Heart left ventricle (tissue), 16 donors: Measurements from ENCODE around the gene FAM83E. TPM values are rescaled to one million over a fixed set of nuclear protein-coding genes. Genes with fewer than 3 reads are reported as not detected.

Experiments used
- ATAC-seq, 4 donors: fragments of 200-7000 bp; cut with Tn5 transposase; one replicate each; pipeline ENCODE4 v1.9.1; 2020 to 2022; ENCODE audit warnings: moderate library complexity in 4 of 4, mild to moderate bottlenecking in 3 of 4, moderate number of reproducible peaks in 1 of 4
- DNase-seq, 5 donors: peaks; one replicate each; pipeline ENCODE4 v3.0.0-alpha.2; 2020
- H3K27ac ChIP-seq, 12 donors: fragments of 200-600 bp; sonication (generic) in 4 of 12; one replicate each; pipeline versions ENCODE4 v1.5.0 to v1.8.0; 2016 to 2022; ENCODE audit warnings: mild to moderate bottlenecking in 2 of 12
- H3K27me3 ChIP-seq, 9 donors: fragments of 200-600 bp; sonication (generic) in 2 of 9; one replicate each; pipeline versions ENCODE4 v1.5.1 to v1.8.0; 2016 to 2022; ENCODE audit warnings: mild to moderate bottlenecking in 3 of 9
- H3K36me3 ChIP-seq, 9 donors: fragments of 200-600 bp; sonication (generic) in 2 of 9; one replicate each; pipeline versions ENCODE4 v1.5.0 to v1.8.0; 2018 to 2022; ENCODE audit warnings: mild to moderate bottlenecking in 2 of 9
- H3K4me1 ChIP-seq, 12 donors: fragments of 200-600 bp; sonication (generic) in 4 of 12; one replicate each; pipeline versions ENCODE4 v1.5.0 to v1.8.0; 2016 to 2022; ENCODE audit warnings: mild to moderate bottlenecking in 3 of 12
- H3K4me3 ChIP-seq, 12 donors: fragments of 200-600 bp; sonication (generic) in 4 of 12; one replicate each; pipeline versions ENCODE4 v1.5.0 to v1.8.0; 2017 to 2022; ENCODE audit warnings: mild to moderate bottlenecking in 9 of 12, moderate library complexity in 4 of 12
- H3K9me3 ChIP-seq, 12 donors: fragments of 200-600 bp; sonication (generic) in 4 of 12; one replicate each; pipeline versions ENCODE4 v1.5.0 to v1.8.0; 2016 to 2022; ENCODE audit warnings: mild to moderate bottlenecking in 1 of 12
- CTCF ChIP-seq, 12 donors: fragments of 200-600 bp; sonication (generic) in 4 of 12; IDR thresholded peaks; one replicate each; pipeline versions ENCODE4 v1.5.0 to v1.8.0; 2018 to 2022; ENCODE audit warnings: antibody characterized with exemption in 12 of 12, mild to moderate bottlenecking in 5 of 12
- POLR2A ChIP-seq, 2 donors: fragments of 450-650 bp; IDR thresholded peaks; one replicate each; pipeline ENCODE4 v1.6.1; 2017; ENCODE audit warnings: antibody characterized with exemption in 2 of 2, mild to moderate bottlenecking in 2 of 2, moderate library complexity in 2 of 2
- WGBS, 4 donors: extraction: QIAGEN DNeasy Blood & Tissue Kit in 2 of 4; methylation state at CpG; one replicate each; pipeline versions ENCODE4 v1.1.5 to v1.1.7; 2013 to 2018; 5-methylcytosine and 5-hydroxymethylcytosine counted together
- intact Hi-C, 10 donors: fragments of 100-400 bp; cut with DNase I; formaldehyde crosslinking; loops; one replicate each; pipeline versions ENCODE4 v1.11.1 to v1.14.2; 2022
- polyA plus RNA-seq, 2 donors: library from polyadenylated mRNA; stranded (reverse); fragments of 200-250 nt; gene quantifications; one replicate each; pipeline ENCODE4 v1.2.3, GENCODE V29; 2013
- total RNA-seq, 9 donors: library from RNA; depleted of rRNA in 2 of 9; stranded (reverse); fragments of >200 nt in 2 of 9; fragmentation: NEBNext Ultra II Directional in 3 of 9; extraction: Animal tissue kit (Norgen Biotek cat#: 25700) in 3 of 9; gene quantifications; one replicate each; pipeline versions ENCODE4 v1.1.0 to v1.2.4, GENCODE V29; 2016 to 2023
- donor health status: ischemic (EF 13 %, LVEDD 7.1; RV severe dilation, severe dysfunction).
- donor health status: healthy with polysubstance abuse.
- donor health status: DM: no; HTN: yes; CAD: no.
- donor health status: DM: no; HTN: no; CAD: no.
- donor health status: ischemic (EF 25% LVEDD 6.9; RV normal size, moderate dysfunction).
- donor health status: ischemic (EF 25% LVEDD 5.7; RV mildly dilated, moderate dysfunction).
- donor health status: healthy.
- donor health status: DM: yes; HTN: yes; CAD: no.
- donor health status: ischemic (EF 35%, LVEDD 5.7; RV mildly dilated, moderate dysfunction).
- donor health status: nonischemic (EF 11% LVEDD 7.7; RV severe dilation, severe dysfunction).
- donor health status: DM: yes; HTN: yes; CAD: no.
- donor health status: PGD.
- donor health status: ischemic (EF 29% LVEDD 5.4; RV normal size, mild dysfunction).
- donor health status: nonischemic (EF 23%, LVEDD 6.1; RV moderate dilation, normal function).

The FAM83E gene
- total and polyA plus RNA-seq, 11 donors: 0.14 TPM; not detected in 10

- ATAC-seq (no peak), DNase-seq (peak in 1 of 5 donors; percentile 41)
- H3K27ac ChIP-seq: no peak overlapping the region
- H3K36me3 ChIP-seq: peaks cover 0 to 34% (median 13%) of the 10 kb centered on the region in 9 donors
- intact Hi-C loops: loop anchor here in 2 of 10 donors (5.0 to 10.0 kb wide), 2 partner anchors 879 to 1019 kb away; partner anchors contain the start of genes NOP53 (in 1 of the 2), RRAS (in 1 of the 2) and SCAF1 (in 1 of the 2)
- H3K9me3 ChIP-seq: no peaks in the 10 kb centered on the region
- H3K4me3 ChIP-seq: no peak overlapping the region
- 90 to 94% (median 92%) methylated on average over 17 to 30 of the region's 30 CpGs for WGBS, 4 donors
- H3K4me1 ChIP-seq: peaks cover 3 to 51% (median 33%) of the 10 kb centered on the region in 12 donors
- no peaks in the 10 kb centered on the region for H3K27me3 ChIP-seq
- TF ChIP-seq POLR2A (IDR thresholded peaks at IDR 0.05): no peak
- TF ChIP-seq CTCF (IDR thresholded peaks at IDR 0.05): no peak
Measured at GRCh38 chr19:48625891-48626327, 11.0 kb upstream of the FAM83E start.

- TF ChIP-seq CTCF (IDR thresholded peaks at IDR 0.05): no peak
- no peak for TF ChIP-seq POLR2A (IDR thresholded peaks at IDR 0.05)
- Histone ChIP-seq H3K4me3 (peak overlapping the region in 9 of 12 donors; percentile 44 to 64 (median 56)), H3K27ac (peak overlapping the region in 6 of 12 donors; percentile 14 to 83 (median 68)), H3K27me3 (no peaks in the 10 kb centered on the region), H3K36me3 (peaks cover 0 to 28% (median 16%) of the 10 kb centered on the region in 9 donors), H3K9me3 (no peaks in the 10 kb centered on the region), H3K4me1 (peaks cover 0 to 51% (median 26%) of the 10 kb centered on the region in 12 donors)
- intact Hi-C loops: loop anchor here in 2 of 10 donors (5.0 to 10.0 kb wide), 2 partner anchors 878 to 1020 kb away; partner anchors contain the start of genes NOP53 (in 1 of the 2), RRAS (in 1 of the 2) and SCAF1 (in 1 of the 2)
- WGBS, 4 donors: 52 to 58% (median 54%) methylated on average over 24 of the region's 24 CpGs
- no peak for ATAC-seq
- DNase-seq: peak in 1 of 5 donors; percentile 39
Measured at GRCh38 chr19:48624791-48625723, 10.2 kb upstream of the FAM83E start.

GRCh38 chr19:48624067-48624594 is 9.3 kb upstream of the FAM83E start:
- TF ChIP-seq POLR2A (IDR thresholded peaks at IDR 0.05): no peak
- no peak for TF ChIP-seq CTCF (IDR thresholded peaks at IDR 0.05)
- ATAC-seq (peak; percentile 82 to 87 (median 84)), DNase-seq (peak; percentile 98 to 99 (median 99))
- peaks cover 0 to 54% (median 28%) of the 10 kb centered on the region in 12 donors for H3K4me1 ChIP-seq
- peaks cover 0 to 22% (median 12%) of the 10 kb centered on the region in 9 donors for H3K36me3 ChIP-seq
- intact Hi-C loops: loop anchor here in 1 of 10 donors (10.0 kb wide), 1 partner anchor 1021 kb away; the partner anchor contains the start of genes RRAS and SCAF1
- no peaks in the 10 kb centered on the region for H3K9me3 ChIP-seq
- H3K27ac ChIP-seq: peak overlapping the region in 11 of 12 donors; percentile 61 to 92 (median 68)
- H3K4me3 ChIP-seq: peak overlapping the region; percentile 33 to 64 (median 52)
- H3K27me3 ChIP-seq: peaks cover 0 to 2% (median 0%) of the 10 kb centered on the region in 9 donors
- WGBS, 4 donors: 1 to 2% (median 1%) methylated on average over 30 to 40 of the region's 40 CpGs
